Measurements from ENCODE around the gene ZKSCAN1. TPM values are rescaled to one million over a fixed set of nuclear protein-coding genes. Genes with fewer than 3 reads are reported as not detected.

Gene ZKSCAN1
- polyA plus RNA-seq, 3 donors: 10.4 to 24.3 (median 10.7) TPM

DNA sequence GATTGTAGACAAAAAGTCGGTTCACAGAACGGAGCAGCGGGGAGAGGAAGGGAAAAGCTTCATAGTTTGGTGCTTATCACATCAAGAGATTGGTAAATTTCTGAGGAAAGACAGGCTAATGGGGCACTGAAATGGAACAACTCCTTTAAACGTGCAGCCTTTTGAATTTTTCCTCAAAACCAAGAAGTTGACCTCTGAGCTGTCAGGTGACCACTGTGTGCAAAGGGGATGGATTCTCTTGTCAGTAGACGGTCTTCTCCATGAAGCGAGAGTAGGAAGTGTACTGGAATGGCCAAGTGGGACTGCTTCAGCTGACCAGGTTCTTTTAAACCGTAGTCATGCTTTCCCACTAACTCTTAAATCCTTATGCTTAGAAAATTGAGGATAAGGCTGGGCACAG, 22.9 kb downstream of the ZKSCAN1 start:
- H3K9ac ChIP-seq (ENCODE audit: insufficient read depth, low read length, poor library complexity, severe bottlenecking): no peak overlapping the region
- peaks cover 32 to 50% of the 10 kb centered on the region in 2 donors for H3K36me3 ChIP-seq (replicated peaks in 1 of 2; ENCODE audit: control insufficient read depth in 1 of 2, insufficient read depth in 2 of 2, low read length in 2 of 2)
- Mint-ChIP-seq H3K4me3 (no peak overlapping the region), H3K9me3 (peaks cover 0 to 5% (median 0%) of the 10 kb centered on the region in 7 donors), H3K36me3 (peaks cover 44 to 53% of the 10 kb centered on the region in 2 donors), H3K27me3 (ENCODE audit: low read depth in 3 of 3) (peaks cover 0 to 6% (median 0%) of the 10 kb centered on the region in 3 donors), H3K4me1 (peaks cover 10% of the 10 kb centered on the region), H3K27ac (no peak overlapping the region)
- H3K4me3 ChIP-seq (replicated peaks in 1 of 3; ENCODE audit: low read depth in 2 of 3, low read length in 3 of 3): no peak overlapping the region
- H3K4me1 ChIP-seq (ENCODE audit: control insufficient read depth in 1 of 2, insufficient read depth in 2 of 2, low read length in 2 of 2): peaks cover 0 to 4% of the 10 kb centered on the region in 2 donors
- H3K4me2 ChIP-seq (replicated peaks; ENCODE audit: extremely low read depth, low read length, poor library complexity, severe bottlenecking): no peak overlapping the region
- H4K20me1 ChIP-seq (ENCODE audit: insufficient read depth, low read length): no peaks in the 10 kb centered on the region
- no peak overlapping the region for H3K27ac ChIP-seq (ENCODE audit: low read depth in 1 of 2, low read length in 2 of 2)
- intact Hi-C loops (cut with micrococcal nuclease): no loop called here
- H2AFZ ChIP-seq (ENCODE audit: insufficient read depth, low read depth, low read length, poor library complexity, severe bottlenecking): no peak overlapping the region
- DNase-seq: no peak
- 93% methylated on average over 3 of the region's 7 CpGs for WGBS (ENCODE audit: insufficient coverage)
- H3K9me3 ChIP-seq (replicated peaks in 1 of 2; ENCODE audit: control insufficient read depth in 1 of 2, insufficient read depth in 1 of 2, low read length in 2 of 2): no peaks in the 10 kb centered on the region
- H3K79me2 ChIP-seq (ENCODE audit: insufficient read depth, low read length): no peaks in the 10 kb centered on the region
- TF ChIP-seq, protein P1, sequence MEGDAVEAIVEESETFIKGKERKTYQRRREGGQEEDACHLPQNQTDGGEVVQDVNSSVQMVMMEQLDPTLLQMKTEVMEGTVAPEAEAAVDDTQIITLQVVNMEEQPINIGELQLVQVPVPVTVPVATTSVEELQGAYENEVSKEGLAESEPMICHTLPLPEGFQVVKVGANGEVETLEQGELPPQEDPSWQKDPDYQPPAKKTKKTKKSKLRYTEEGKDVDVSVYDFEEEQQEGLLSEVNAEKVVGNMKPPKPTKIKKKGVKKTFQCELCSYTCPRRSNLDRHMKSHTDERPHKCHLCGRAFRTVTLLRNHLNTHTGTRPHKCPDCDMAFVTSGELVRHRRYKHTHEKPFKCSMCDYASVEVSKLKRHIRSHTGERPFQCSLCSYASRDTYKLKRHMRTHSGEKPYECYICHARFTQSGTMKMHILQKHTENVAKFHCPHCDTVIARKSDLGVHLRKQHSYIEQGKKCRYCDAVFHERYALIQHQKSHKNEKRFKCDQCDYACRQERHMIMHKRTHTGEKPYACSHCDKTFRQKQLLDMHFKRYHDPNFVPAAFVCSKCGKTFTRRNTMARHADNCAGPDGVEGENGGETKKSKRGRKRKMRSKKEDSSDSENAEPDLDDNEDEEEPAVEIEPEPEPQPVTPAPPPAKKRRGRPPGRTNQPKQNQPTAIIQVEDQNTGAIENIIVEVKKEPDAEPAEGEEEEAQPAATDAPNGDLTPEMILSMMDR (IDR thresholded peaks at IDR 0.05): no peak
- no peaks in the 10 kb centered on the region for H3K27me3 ChIP-seq (ENCODE audit: control insufficient read depth in 2 of 2, insufficient read depth in 2 of 2, low read length in 2 of 2)

DNA sequence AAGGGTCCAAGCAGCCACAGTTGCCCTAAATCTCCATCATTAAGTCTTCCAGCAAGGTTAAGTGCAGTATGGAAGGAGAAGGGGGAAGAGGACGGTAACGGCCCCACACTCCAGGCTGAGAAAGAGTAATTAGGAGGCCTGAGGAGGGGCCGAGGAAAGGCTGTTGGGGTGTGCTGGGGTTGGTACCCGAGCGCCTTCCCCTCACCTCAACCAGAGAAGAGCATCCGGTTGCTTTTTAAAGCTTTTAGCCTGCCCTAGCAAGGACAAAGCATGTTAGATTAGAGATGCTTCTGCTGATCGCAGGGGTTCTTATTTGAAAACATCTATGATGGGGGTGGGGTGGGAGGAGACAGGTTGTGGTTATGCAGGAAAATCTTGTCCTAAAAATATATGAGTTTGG, 25.2 kb downstream of the ZKSCAN1 start:
- no peaks in the 10 kb centered on the region for H3K79me2 ChIP-seq (ENCODE audit: insufficient read depth, low read length)
- H3K4me1 ChIP-seq (ENCODE audit: control insufficient read depth in 1 of 2, insufficient read depth in 2 of 2, low read length in 2 of 2): peaks cover 3 to 10% of the 10 kb centered on the region in 2 donors
- no peak overlapping the region for H3K4me3 Mint-ChIP-seq
- peaks cover 0 to 5% (median 0%) of the 10 kb centered on the region in 7 donors for H3K9me3 Mint-ChIP-seq
- no peaks in the 10 kb centered on the region for H3K27me3 ChIP-seq (ENCODE audit: control insufficient read depth in 2 of 2, insufficient read depth in 2 of 2, low read length in 2 of 2)
- H3K27ac ChIP-seq (ENCODE audit: low read depth in 1 of 2, low read length in 2 of 2): no peak overlapping the region
- TF ChIP-seq, protein P1 (IDR thresholded peaks at IDR 0.05): no peak
- H3K36me3 Mint-ChIP-seq: peaks cover 22 to 33% of the 10 kb centered on the region in 2 donors
- intact Hi-C loops (cut with micrococcal nuclease): no loop called here
- no peak overlapping the region for H3K27ac Mint-ChIP-seq
- H3K27me3 Mint-ChIP-seq (ENCODE audit: low read depth in 3 of 3): peaks cover 0 to 6% (median 0%) of the 10 kb centered on the region in 3 donors
- no peaks in the 10 kb centered on the region for H4K20me1 ChIP-seq (ENCODE audit: insufficient read depth, low read length)
- H3K9me3 ChIP-seq (replicated peaks in 1 of 2; ENCODE audit: control insufficient read depth in 1 of 2, insufficient read depth in 1 of 2, low read length in 2 of 2): no peaks in the 10 kb centered on the region
- H3K4me2 ChIP-seq (replicated peaks; ENCODE audit: extremely low read depth, low read length, poor library complexity, severe bottlenecking): no peak overlapping the region
- peak overlapping the region; percentile 27 for H3K9ac ChIP-seq (ENCODE audit: insufficient read depth, low read length, poor library complexity, severe bottlenecking)
- no peak overlapping the region for H2AFZ ChIP-seq (ENCODE audit: insufficient read depth, low read depth, low read length, poor library complexity, severe bottlenecking)
- H3K4me3 ChIP-seq (replicated peaks in 1 of 3; ENCODE audit: low read depth in 2 of 3, low read length in 3 of 3): no peak overlapping the region
- peaks cover 10 to 27% of the 10 kb centered on the region in 2 donors for H3K36me3 ChIP-seq (replicated peaks in 1 of 2; ENCODE audit: control insufficient read depth in 1 of 2, insufficient read depth in 2 of 2, low read length in 2 of 2)
- H3K4me1 Mint-ChIP-seq: peaks cover 18% of the 10 kb centered on the region
- DNase-seq: no peak
- 0% methylated on average over 1 of the region's 7 CpGs for WGBS (ENCODE audit: insufficient coverage)
